H1 (cell line): ENCODE measurements around the gene LY6G5B. TPM values are rescaled to one million over a fixed set of nuclear protein-coding genes. Genes with fewer than 3 reads are reported as not detected.

ENCODE experiments used
- CTCF ChIA-PET: fragments of 300-600 bp; sonication (Branson Sonifier 250); formaldehyde crosslinking; loops from one replicate; lab custom pipeline; 2021; ENCODE audit not compliant: partially characterized antibody; lab: Charles Lee
- POLR2A ChIA-PET: fragments of 300-600 bp; sonication (Branson Sonifier 250); formaldehyde crosslinking; loops from one replicate; lab custom pipeline; 2021; ENCODE audit warnings: inconsistent platforms; ENCODE audit not compliant: partially characterized antibody; lab: Charles Lee
- DNase-seq, 2 experiments: peaks; one replicate each; pipeline versions ENCODE4 v3.0.0 to v3.0.0-alpha.2; 2010 to 2022; ENCODE audit warnings: low spot score in 2 of 2, low read depth in 1 of 2, mixed read lengths in 1 of 2
- FAIRE-seq: peaks from 2 replicates; lab custom pipeline; 2011; peaks lifted over from hg19 to GRCh38; lab: Jason Lieb, UNC
- H2AFZ ChIP-seq: 2 replicates; pipeline ENCODE4 v1.8.1; 2012; ENCODE audit warnings: low read length, inconsistent platforms
- H2AK5ac ChIP-seq: 2 replicates; pipeline ENCODE4 v1.6.1; 2013; ENCODE audit warnings: low read depth, low read length
- H2BK120ac ChIP-seq: replicated peaks from 2 replicates; pipeline ENCODE3; 2013; ENCODE audit warnings: low read depth, low read length, inconsistent platforms
- H2BK12ac ChIP-seq: 2 replicates; pipeline ENCODE4 v1.6.1; 2013; ENCODE audit warnings: low read depth, low read length
- H2BK15ac ChIP-seq: 2 replicates; pipeline ENCODE4 v1.6.1; 2013; ENCODE audit warnings: low read length
- H2BK20ac ChIP-seq: 2 replicates; pipeline ENCODE4 v1.6.1; 2013; ENCODE audit warnings: low read length
- H2BK5ac ChIP-seq: 2 replicates; pipeline ENCODE4 v1.6.1; 2013; ENCODE audit warnings: low read depth, low read length
- H3K14ac ChIP-seq: 2 replicates; pipeline ENCODE4 v1.6.1; 2013; ENCODE audit warnings: inconsistent platforms; ENCODE audit not compliant: insufficient read length
- H3K18ac ChIP-seq: 2 replicates; pipeline ENCODE4 v1.6.1; 2013; ENCODE audit warnings: low read length; ENCODE audit errors: extremely low read depth
- H3K23ac ChIP-seq: 2 replicates; pipeline ENCODE4 v1.6.1; 2013; ENCODE audit warnings: inconsistent platforms; ENCODE audit not compliant: insufficient read length
- H3K23me2 ChIP-seq: 2 replicates; pipeline ENCODE4 v1.6.1; 2013; ENCODE audit warnings: low read depth, low read length
- H3K27ac ChIP-seq: 2 replicates; pipeline ENCODE4 v1.6.1; 2011; ENCODE audit warnings: low read depth, low read length, inconsistent platforms
- H3K27me3 ChIP-seq, 4 experiments: replicated peaks in 1 of 4; 1 replicate in 1 of 4; 2 replicates in 3 of 4; pipeline versions ENCODE4 v1.6.1 to v1.8.1; 2011 to 2013; ENCODE audit warnings: low read length in 3 of 4, mild to moderate bottlenecking in 3 of 4, inconsistent platforms in 2 of 4, mixed read lengths in 2 of 4, moderate library complexity in 1 of 4; ENCODE audit not compliant: control insufficient read depth in 3 of 4, insufficient read depth in 3 of 4; ENCODE audit errors: extremely low read depth in 1 of 4
- H3K36me3 ChIP-seq, 4 experiments: 2 replicates each; pipeline versions ENCODE4 v1.6.1 to v1.8.1; 2011 to 2013; ENCODE audit warnings: mild to moderate bottlenecking in 4 of 4, low read length in 3 of 4, moderate library complexity in 2 of 4, control low read depth in 1 of 4, inconsistent platforms in 1 of 4; ENCODE audit not compliant: insufficient read depth in 4 of 4, control insufficient read depth in 2 of 4
- H3K4ac ChIP-seq: replicated peaks from 2 replicates; pipeline ENCODE3; 2013; ENCODE audit warnings: low read length, low read depth, mixed read lengths, inconsistent platforms; ENCODE audit not compliant: insufficient read length
- H3K4me1 ChIP-seq, 4 experiments: replicated peaks in 1 of 4; 1 replicate in 1 of 4; 2 replicates in 3 of 4; pipeline versions ENCODE4 v1.6.1 to v1.8.1; 2011 to 2013; ENCODE audit warnings: low read length in 3 of 4, inconsistent platforms in 2 of 4, mixed read lengths in 1 of 4; ENCODE audit not compliant: insufficient read depth in 4 of 4, control insufficient read depth in 3 of 4
- H3K4me2 ChIP-seq, 2 experiments: 2 replicates each; pipeline versions ENCODE4 v1.6.1 to v1.8.1; 2011 to 2013; ENCODE audit warnings: low read depth in 2 of 2, low read length in 2 of 2, control low read depth in 1 of 2, inconsistent platforms in 1 of 2, mild to moderate bottlenecking in 1 of 2; ENCODE audit not compliant: insufficient read depth in 1 of 2
- H3K4me3 ChIP-seq, 4 experiments: fragments of 200-600, 300-600 bp in 1 of 4; sonication (generic), shearing (Covaris generic), sonication (Bioruptor Twin) in 1 of 4; 2 replicates each; pipeline versions ENCODE4 v1.5.1 to v1.8.1; 2011 to 2016; ENCODE audit warnings: low read length in 4 of 4, low read depth in 3 of 4, control low read depth in 2 of 4, inconsistent platforms in 2 of 4, mild to moderate bottlenecking in 2 of 4, mixed read lengths in 1 of 4, moderate library complexity in 1 of 4; ENCODE audit not compliant: insufficient read depth in 2 of 4; ENCODE audit errors: extremely low read depth in 1 of 4
- H3K56ac ChIP-seq: replicated peaks from 2 replicates; pipeline ENCODE3; 2013; ENCODE audit warnings: low read depth, mild to moderate bottlenecking, mixed read lengths, low read length, inconsistent platforms; ENCODE audit not compliant: insufficient read length
- H3K79me1 ChIP-seq: 2 replicates; pipeline ENCODE4 v1.6.1; 2013; ENCODE audit warnings: low read depth, low read length, control low read depth
- H3K79me2 ChIP-seq, 2 experiments: 2 replicates each; pipeline versions ENCODE4 v1.6.1 to v1.8.1; 2012 to 2013; ENCODE audit warnings: low read length in 2 of 2, mild to moderate bottlenecking in 2 of 2, inconsistent platforms in 1 of 2; ENCODE audit not compliant: insufficient read depth in 2 of 2, control insufficient read depth in 1 of 2
- H3K9ac ChIP-seq, 4 experiments: replicated peaks in 1 of 4; 1 replicate in 1 of 4; 2 replicates in 3 of 4; pipeline versions ENCODE4 v1.6.1 to v1.8.1; 2011 to 2013; ENCODE audit warnings: low read depth in 3 of 4, low read length in 3 of 4, control low read depth in 2 of 4, mild to moderate bottlenecking in 2 of 4, moderate library complexity in 2 of 4, inconsistent platforms in 1 of 4; ENCODE audit errors: extremely low read depth in 1 of 4
- H3K9me3 ChIP-seq, 2 experiments: 2 replicates each; pipeline versions ENCODE4 v1.6.1 to v1.8.1; 2012 to 2013; ENCODE audit warnings: mild to moderate bottlenecking in 2 of 2, moderate library complexity in 2 of 2, control low read depth in 1 of 2, inconsistent platforms in 1 of 2, low read depth in 1 of 2, low read length in 1 of 2, mixed read lengths in 1 of 2; ENCODE audit not compliant: insufficient read depth in 2 of 2
- H4K20me1 ChIP-seq, 2 experiments: replicated peaks in 1 of 2; 2 replicates each; pipeline versions ENCODE3 to v1.8.1; 2011 to 2013; ENCODE audit warnings: inconsistent platforms in 2 of 2, low read length in 2 of 2, mild to moderate bottlenecking in 1 of 2; ENCODE audit not compliant: insufficient read depth in 2 of 2, control insufficient read depth in 1 of 2
- H4K5ac ChIP-seq: 2 replicates; pipeline ENCODE4 v1.6.1; 2013; ENCODE audit warnings: low read length, low read depth, mixed read lengths, inconsistent platforms; ENCODE audit not compliant: insufficient read length
- H4K8ac ChIP-seq: 2 replicates; pipeline ENCODE4 v1.8.0; 2013; ENCODE audit warnings: mild to moderate bottlenecking, moderate library complexity, low read length, inconsistent platforms; ENCODE audit not compliant: insufficient read depth; ENCODE audit errors: extremely low read depth
- H4K91ac ChIP-seq: replicated peaks from 2 replicates; pipeline ENCODE3; 2013; ENCODE audit warnings: low read length, mixed read lengths, inconsistent platforms; ENCODE audit not compliant: insufficient read length
- ATF2 ChIP-seq: IDR thresholded peaks from 2 replicates; pipeline ENCODE4 v1.6.1; 2012; ENCODE audit warnings: low read length, inconsistent platforms
- E2F6 ChIP-seq: IDR thresholded peaks from 2 replicates; pipeline ENCODE4 v1.6.1; 2012; ENCODE audit warnings: inconsistent platforms
- EP300 ChIP-seq, 2 experiments: IDR thresholded peaks; 1 replicate in 1 of 2; 2 replicates in 1 of 2; pipeline ENCODE4 v1.6.1; 2011 to 2012; ENCODE audit warnings: low read depth in 2 of 2, low read length in 2 of 2, mild to moderate bottlenecking in 2 of 2, borderline replicate concordance in 1 of 2, inconsistent platforms in 1 of 2, moderate library complexity in 1 of 2
- NRF1 ChIP-seq: IDR thresholded peaks from 2 replicates; pipeline ENCODE4 v1.6.1; 2011; ENCODE audit warnings: mild to moderate bottlenecking, low read depth, low read length, improper control_type of control experiment
- PHF8 ChIP-seq: fragments of 200-600 bp; sonication (generic); conservative IDR thresholded peaks from 2 replicates; pipeline ENCODE4 v1.7.1; 2012; ENCODE audit warnings: low read depth, mild to moderate bottlenecking, inconsistent platforms, low read length, moderate library complexity
- POU5F1 ChIP-seq: IDR thresholded peaks from 2 replicates; pipeline ENCODE4 v1.6.1; 2011; ENCODE audit warnings: low read depth, mild to moderate bottlenecking, low read length, moderate library complexity
- SP1 ChIP-seq: IDR thresholded peaks from 2 replicates; pipeline ENCODE4 v1.6.1; 2011; ENCODE audit warnings: low read depth, low read length
- TBP ChIP-seq: IDR thresholded peaks from 2 replicates; pipeline ENCODE4 v1.6.1; 2011; ENCODE audit warnings: low read depth, low read length, improper control_type of control experiment
- USF2 ChIP-seq: IDR thresholded peaks from 2 replicates; pipeline ENCODE4 v1.6.1; 2011; ENCODE audit warnings: low read length, improper control_type of control experiment
- ZNF274 ChIP-seq: IDR thresholded peaks from 2 replicates; pipeline ENCODE4 v1.7.0; 2012; ENCODE audit warnings: low read length, borderline replicate concordance; ENCODE audit errors: extremely low read depth
- WGBS, 2 experiments: shearing (Covaris generic) in 1 of 2; methylation state at CpG; one replicate each; pipeline versions ENCODE4 v1.1.6 to v1.1.7; 2013 to 2015; ENCODE audit warnings: low lambda C conversion rate in 2 of 2, mixed read lengths in 2 of 2, inconsistent platforms in 1 of 2, low coverage in 1 of 2, missing lambda C conversion rate in 1 of 2; ENCODE audit not compliant: insufficient replicate concordance in 2 of 2, insufficient coverage in 1 of 2, insufficient read length in 1 of 2; ENCODE audit errors: extremely low coverage in 1 of 2, missing lambda C conversion rate in 1 of 2; 5-methylcytosine and 5-hydroxymethylcytosine counted together
- polyA plus RNA-seq, 7 experiments: library from polyadenylated mRNA; depleted of rRNA in 3 of 7; stranded (reverse) in 5 of 7; unstranded in 2 of 7; fragments of >200 nt in 5 of 7; fragments of 200-250 nt in 2 of 7; gene quantifications; 1 replicate in 5 of 7; 2 replicates in 1 of 7; 4 replicates in 1 of 7; pipeline versions ENCODE4 v1.2.1 to v1.2.3, GENCODE V29; 2011 to 2013; ENCODE audit warnings: missing spikeins in 2 of 7, mixed read lengths in 2 of 7
- total RNA-seq: library from RNA; stranded (reverse); fragmentation: NEBNext Ultra II Directional; extraction: Animal tissue kit (Norgen Biotek cat#: 25700); gene quantifications from 2 replicates; pipeline ENCODE4 v1.2.1, GENCODE V29; 2021

Gene LY6G5B
- total and polyA plus RNA-seq, 2 of the 8 experiments (the other 6 are each of a cell fraction or from before 2014, with no cell fraction given): 10.6 to 12.6 TPM

- Histone ChIP-seq H2BK5ac (no peak overlapping the region), H3K4ac (no peak overlapping the region), H4K8ac (no peak overlapping the region), H2BK120ac (no peak overlapping the region), H2AK5ac (no peak overlapping the region), H3K79me1 (no peaks in the 10 kb centered on the region), H2AFZ (no peak overlapping the region), H3K9me3 (no peaks in the 10 kb centered on the region), H4K5ac (no peak overlapping the region), H3K56ac (no peak overlapping the region), H3K9ac (no peak overlapping the region), H3K23me2 (no peaks in the 10 kb centered on the region), H2BK12ac (no peak overlapping the region), H3K14ac (no peak overlapping the region), H2BK20ac (no peak overlapping the region), H3K36me3 (no peaks in the 10 kb centered on the region), H3K4me1 (peaks cover 11 to 29% (median 27%) of the 10 kb centered on the region in 4 experiments), H4K20me1 (no peaks in the 10 kb centered on the region), H2BK15ac (no peak overlapping the region), H3K79me2 (no peaks in the 10 kb centered on the region), H3K4me3 (peak overlapping the region in 2 of 4 experiments; percentile 9 to 20; a peak in 3 of 8 replicates), H3K18ac (no peak overlapping the region), H3K27ac (no peak overlapping the region), H3K23ac (no peak overlapping the region), H3K4me2 (0 out of 4 replicates have a peak overlapping the region, but pooled peaks of 1 of the 2 experiments have one; percentile 45), H3K27me3 (no peaks in the 10 kb centered on the region; a peak in 1 of 7 replicates), H4K91ac (no peak overlapping the region)
- CTCF ChIA-PET: interaction anchor here (1.0 to 1.4 kb wide), 5 partner anchors 12 to 73 kb away, joined by 3 to 5 read pairs (median 3); partner anchors contain the start of gene LY6G5B
- WGBS, 2 experiments: 70% methylated on average over 1 of the region's 1 CpG; no CpG with 5 or more reads in 1 of the 2 experiments
- POLR2A ChIA-PET: interaction anchor here (1.0 to 3.5 kb wide), 3 partner anchors 17 to 78 kb away, joined by 3 to 10 read pairs (median 5); partner anchors contain the start of gene MSH5
- DNase-seq (no peak), FAIRE-seq (no peak)
- TF ChIP-seq TBP (no peak), ZNF274 (no peak), NRF1 (no peak), EP300 (IDR thresholded peaks at IDR 0.05; ENCODE audit: borderline replicate concordance in 1 of 2, low read depth in 2 of 2, low read length in 2 of 2) (no peak), SP1 (peak; percentile 72), E2F6 (no peak), ATF2 (no peak), PHF8 (no peak), POU5F1 (no peak), USF2 (no peak)
These were observed 48.5 kb downstream of the LY6G5B start for GRCh38 chr6:31718265-31718664.
